ENCODE results near the gene INPP4B.

DNA sequence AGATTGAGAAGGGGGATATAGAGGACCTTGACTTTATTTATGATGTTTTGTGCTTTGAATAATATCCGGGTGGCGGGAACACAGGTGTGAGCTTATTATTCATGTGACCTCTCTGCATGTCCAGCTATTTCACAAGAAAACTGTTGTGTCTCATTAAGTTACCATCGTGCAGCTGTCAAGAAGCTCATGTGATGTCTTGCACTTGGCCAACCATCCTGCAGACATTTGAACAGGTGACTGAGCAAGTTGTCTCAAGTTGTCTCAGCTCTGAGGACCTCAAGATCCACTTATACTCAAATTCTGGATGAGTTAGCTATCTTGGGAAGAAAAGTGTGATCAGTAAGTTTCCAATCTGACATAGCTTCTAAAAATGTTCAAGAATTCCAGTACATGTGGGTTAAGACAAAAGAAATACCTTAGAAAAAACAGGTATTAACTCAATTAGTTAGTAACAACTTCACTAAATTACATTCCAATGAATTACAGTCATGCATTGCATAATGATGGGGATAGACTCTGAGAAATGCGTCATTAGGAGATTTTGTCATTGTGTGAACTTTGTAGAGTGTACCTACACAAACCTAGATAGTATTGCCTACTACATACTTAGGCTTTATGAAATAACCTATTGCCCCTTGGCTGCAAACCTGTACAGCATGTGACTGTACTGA, 462.2 kb downstream of the INPP4B start:
- TF ChIP-seq CTCF (IDR thresholded peaks at IDR 0.05; ENCODE audit: low read depth, low read length) (no peak), EZH2phosphoT487 (IDR thresholded peaks at IDR 0.05; ENCODE audit: low read depth) (no peak)
